Iris pigment epithelial cell (primary cell): Measurements from ENCODE around the gene MDGA2.

Source experiments
- DNase-seq: peaks from one replicate; pipeline ENCODE4 v3.0.0-alpha.2; 2011; ENCODE audit warnings: low read depth

Gene MDGA2

DNA sequence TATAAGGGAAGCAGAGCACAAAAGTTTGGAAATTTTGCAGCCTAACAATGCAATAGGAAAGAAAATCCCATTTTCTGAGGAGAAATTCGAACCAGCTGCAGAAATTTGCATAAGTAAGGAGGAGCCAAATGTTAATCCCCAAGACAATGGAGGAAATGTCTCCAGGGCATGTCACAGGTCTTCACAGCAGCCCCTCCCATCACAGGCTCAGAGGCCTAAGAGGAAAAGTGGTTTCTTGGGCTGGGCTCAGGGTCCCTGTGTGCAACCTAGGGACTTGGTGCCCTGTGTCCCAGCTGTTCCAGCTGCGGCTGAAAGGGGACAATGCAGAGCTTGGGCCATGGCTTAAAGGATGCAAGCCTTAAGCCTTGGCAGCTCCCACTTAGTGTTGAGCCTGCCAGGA, 190.0 kb downstream of the MDGA2 start:
- DNase-seq: no peak

DNA sequence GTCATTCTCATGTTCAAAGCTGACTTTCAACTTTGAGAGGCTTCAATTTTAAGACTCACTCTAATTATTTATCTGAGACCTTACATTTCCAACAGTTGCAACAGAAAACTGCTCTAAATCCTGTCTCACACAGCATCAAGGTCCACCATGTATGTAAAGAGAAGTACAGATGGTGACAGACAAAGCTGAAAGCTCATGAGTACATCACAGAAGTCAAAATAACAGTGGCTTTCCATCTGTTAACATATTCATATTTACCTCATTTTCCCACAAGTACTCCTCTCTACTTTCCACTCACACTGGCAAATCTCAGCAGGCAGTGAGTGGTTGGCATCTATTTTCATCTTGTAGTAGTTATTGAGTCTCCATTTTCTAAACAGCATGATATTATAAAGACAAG, 192.0 kb downstream of the MDGA2 start:
- DNase-seq: no peak

DNA sequence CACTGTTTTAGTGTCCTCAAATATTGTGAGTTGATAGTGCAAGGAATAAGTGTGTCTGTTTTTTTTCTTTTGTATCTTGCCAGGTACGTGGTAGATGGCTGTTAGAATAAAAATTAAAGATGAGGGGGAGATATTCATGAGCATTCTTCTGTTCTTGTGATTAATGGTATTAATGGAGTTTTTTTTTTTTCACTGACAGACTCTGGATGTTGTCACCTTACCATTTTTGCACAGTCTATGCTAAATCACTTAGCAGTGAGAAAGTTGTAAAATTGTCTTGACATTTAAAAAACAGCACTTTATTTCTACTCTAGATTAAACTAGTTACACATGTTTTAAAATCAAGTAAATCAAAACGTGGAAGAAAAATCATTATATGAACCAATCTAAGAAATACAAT, 204.3 kb downstream of the MDGA2 start:
- DNase-seq: no peak

DNA sequence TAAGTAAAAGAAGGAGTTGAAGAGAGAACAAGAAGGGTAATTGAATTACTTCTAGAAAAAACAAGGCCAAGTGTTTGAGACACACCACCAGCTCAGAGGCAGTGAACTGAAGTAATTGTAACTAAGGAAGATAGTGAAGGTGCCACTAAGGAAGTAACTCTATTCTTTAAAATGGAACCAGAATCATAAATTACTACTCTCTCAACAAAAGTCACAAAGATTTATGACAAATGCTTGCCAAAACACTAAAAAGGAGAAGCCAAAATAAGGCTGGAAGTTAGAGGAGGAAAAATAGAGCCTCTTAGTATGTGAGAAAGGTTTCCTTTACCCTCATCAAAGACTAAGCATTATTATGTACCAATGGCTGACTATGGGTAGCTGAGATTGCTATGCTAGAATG, 208.5 kb downstream of the MDGA2 start:
- no peak for DNase-seq

DNA sequence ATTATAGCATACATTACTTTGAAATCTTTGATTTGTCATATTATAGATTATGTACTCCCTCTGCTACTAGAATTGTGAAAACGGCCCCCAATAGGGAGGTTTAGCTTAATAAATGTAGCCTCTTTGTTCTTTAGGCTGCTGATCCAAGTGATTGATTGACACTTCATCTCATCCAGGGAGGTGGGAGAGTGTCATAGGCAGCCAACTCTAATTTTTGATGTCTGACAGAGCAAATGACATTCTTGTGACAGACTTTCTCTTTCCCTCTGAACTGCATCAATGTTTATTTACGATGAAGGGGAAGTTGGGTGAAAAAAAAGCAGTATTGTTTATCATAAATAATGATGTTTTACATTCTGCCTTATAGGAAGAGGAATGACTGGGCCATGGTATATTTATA, 221.4 kb downstream of the MDGA2 start:
- no peak for DNase-seq

DNA sequence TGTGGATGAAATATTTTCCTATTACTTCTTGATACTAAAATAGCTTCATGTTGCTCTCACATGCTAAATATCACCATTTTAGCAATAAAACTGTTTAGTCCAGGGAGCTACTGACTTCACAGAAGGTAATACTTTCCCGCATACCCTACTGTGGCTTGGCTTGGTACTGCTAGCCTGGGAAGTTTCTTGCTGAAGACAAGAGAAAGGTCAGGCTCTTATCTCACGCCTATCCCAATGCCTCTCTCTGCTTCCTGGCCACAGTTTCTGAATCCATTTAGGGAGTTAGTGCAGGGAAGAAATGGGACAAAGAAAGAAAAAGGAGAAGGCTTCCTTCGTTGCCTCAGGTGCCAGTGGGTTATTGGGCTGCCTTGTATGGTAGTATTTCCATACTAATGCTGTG, 228.3 kb downstream of the MDGA2 start:
- DNase-seq: no peak

DNA sequence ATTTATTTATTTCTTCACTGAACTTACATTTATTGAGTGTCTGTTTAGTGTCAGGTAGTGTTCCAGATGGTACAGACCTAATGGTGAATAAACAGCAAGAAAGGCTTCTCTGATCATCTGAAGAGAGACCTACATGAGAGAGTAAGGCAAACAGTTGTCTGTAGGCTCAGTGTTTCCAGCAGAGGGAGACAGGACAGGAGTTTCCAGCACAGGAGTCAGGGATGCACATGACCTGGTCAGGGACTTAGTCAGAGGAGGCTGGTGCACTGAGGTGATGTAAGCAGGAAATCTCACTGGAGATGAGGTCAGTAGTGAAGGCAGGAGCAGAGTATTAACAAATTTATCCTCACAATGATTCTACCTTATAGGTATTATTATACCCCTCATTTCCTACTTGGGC, 233.2 kb downstream of the MDGA2 start:
- DNase-seq: peak; percentile 55

DNA sequence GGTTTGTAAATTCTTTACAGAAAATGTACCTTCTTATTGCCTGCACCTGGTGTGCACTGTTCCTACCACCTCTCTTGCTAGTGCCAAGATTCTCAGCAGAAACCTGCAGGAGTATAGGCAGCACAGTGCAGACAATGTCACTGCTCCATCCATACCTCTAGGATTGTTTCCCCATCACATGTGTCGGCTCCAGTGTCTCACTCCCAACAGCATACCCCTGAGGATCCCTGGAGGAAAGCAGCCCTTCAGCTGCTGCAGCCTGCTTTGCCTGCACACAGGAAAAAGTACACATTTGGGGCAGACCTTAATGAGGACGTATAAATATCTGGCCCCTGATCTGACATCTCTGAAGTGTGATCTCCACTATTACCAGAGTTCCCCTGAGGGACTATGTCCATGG, 235.5 kb downstream of the MDGA2 start:
- no peak for DNase-seq

DNA sequence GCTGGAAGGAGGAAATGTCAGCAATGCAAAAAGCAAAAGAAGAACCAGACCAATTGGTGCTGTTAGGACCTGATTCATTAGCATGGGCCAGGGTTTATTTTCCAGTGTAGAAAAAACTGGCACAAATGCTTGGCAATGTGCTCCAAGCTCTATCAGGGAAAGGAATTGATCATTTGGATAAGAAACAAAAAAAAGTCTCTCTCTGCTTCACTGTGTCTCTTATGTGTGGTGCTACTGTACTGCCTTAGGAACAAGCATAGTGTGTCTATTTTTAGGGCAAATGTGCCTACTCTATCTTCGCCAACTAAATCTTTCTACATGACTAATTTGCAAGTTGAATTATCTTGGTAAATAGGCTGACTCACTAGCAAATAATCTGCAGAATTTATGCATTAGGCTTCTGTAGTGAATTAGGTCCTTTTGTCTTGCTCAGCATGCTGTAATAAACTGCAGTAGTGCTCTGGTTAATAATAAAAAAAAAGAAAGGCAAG, 236.7 kb downstream of the MDGA2 start:
- DNase-seq: peak; percentile 31

DNA sequence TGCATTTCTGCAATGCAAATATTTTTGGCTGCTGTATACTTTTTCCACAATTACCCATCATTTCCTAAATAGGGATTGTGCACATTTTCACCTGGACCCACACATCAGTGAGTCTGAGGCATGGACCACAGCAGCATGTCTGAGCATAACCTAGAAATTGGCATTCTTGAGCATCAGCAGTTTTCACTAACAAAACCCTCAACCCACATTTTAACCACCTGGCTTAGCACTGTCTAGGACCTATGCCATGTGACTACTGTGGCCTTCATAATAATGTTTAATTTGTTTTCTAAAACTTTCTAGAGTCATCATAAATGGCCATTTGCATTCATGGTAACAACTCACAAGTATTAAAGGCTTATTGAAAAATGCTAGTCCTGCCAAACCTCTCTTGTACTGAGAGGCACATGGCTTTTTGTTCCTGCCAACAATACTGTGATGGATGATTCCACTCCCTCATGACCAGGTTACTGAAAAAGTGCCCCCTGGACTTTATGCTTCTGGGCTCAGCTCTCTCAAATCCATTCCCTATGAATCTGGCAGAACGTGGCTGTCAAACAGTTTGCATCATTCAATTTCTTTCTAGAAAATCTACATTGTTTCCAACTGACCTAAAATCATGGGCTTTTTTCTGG, 240.0 kb downstream of the MDGA2 start:
- DNase-seq: no peak

DNA sequence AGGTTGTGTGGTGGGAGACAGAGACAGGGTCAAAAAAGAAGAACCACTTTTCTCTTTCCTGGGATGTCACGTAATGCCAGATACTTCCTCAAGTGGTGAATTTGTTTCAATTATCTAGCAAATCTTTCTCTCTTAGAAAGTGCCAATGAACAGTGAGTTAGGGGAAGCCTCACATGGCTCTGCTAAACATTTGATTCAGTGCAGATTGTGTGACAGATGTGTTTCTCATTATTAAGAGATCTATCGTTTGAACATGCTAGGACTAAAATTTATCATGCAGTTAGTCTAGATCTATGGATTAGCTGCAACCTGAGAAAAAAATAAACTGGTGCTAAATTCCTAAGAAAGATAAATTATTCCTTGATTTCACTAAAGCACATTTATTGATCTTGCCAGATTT, 247.8 kb downstream of the MDGA2 start:
- no peak for DNase-seq

DNA sequence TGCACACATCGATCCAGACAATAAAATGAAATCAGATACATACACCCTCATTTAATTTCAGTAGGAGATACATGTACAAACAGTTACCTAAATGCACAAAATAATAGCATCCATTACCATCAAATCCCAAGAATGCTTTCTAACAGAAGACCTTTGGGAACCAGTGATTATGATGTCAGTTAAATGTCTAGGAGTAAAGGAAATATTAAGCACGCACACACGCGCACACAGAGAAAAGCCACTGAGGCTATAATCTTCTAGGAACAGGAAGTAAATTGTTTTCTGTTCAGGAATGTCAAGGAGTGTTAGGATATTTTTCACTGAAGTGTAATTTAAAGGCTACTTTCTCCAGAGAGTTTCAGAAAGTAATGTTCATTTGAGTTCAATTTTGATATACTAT, 250.1 kb downstream of the MDGA2 start:
- DNase-seq: no peak

DNA sequence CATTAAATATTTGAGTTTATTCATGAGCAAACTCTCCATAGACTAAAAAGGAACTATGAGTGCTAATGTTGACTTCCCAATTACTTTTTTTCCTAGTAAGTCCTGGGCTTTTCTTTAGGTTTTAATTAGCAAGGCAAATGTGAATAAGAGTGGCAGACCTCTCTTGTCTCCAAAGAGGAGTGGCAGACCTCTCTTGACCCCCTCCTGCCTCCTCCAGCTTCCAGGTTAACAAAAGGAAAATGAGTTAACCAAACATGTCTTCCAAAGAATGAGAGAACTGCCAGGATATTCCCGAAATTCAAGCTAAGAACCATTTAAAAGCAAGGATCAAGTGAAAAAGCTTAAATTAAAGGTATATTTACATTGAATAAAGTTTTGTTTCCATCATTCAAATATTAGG, 253.2 kb downstream of the MDGA2 start:
- no peak for DNase-seq

DNA sequence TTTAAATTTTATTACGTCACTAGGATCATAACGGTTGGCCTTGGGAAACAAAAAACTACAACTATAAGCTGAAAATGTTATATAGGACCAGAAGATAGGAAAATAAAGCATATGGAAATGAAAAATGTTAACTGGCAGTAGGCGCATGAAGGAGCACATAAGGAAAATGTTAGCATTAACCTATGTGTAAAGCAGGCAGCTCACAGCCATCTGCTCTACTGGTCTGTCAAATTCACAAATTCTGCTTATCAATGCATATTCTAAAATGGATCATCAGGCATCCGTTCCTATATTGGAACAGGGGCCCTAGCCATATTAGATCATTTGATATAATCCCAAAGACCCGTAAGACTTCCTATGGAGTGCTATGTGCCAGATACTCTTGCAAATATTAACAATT, 263.9 kb downstream of the MDGA2 start:
- DNase-seq: no peak

DNA sequence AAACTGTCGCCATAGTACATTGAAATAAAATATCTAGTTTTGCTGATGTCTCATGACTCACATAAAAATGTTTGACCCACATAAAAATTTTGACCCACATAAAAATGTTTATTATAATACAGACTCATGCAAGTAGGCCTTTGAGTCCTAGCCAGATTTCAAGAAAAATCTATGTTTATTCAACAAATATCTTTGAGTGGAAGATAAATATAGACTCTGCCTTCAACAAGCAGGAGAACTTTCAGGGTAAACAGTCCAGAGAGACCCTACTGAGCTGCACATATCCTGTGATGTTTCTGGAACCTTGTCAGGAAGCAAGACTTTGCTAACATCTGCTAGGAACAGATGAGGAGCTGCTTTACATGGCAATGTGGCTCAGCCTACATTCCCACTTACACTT, 283.1 kb downstream of the MDGA2 start:
- DNase-seq: no peak

DNA sequence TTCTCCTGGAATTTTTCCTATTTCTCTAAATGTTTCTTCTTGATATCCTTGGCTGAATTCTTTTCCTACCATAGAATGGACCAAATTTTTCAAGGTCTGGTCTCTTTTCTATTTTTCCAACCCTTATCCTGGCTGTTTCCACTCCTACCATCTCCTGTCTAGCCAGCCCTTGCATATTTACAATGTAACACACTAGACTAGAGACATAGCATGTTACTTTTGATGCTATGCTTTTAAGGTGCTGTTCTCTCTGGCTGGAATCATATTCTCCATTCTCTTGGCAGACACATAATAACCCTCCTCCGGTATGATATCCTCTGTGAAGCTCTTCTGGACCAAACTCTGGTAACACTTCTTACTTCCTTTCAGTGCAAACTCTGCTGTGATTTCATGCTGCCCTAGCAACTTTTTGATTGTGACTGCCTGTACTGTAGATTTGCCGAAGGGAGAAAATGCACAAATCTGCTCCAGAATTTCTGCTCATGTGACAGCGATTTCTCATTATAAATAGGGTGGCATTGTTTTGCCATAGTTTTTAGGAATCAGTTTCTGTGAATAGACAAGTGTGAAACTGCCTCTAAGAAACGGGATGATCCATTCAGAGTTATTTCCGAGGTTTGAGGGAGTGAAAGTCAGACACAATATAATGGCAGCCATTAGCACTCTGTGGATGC, 284.4 kb downstream of the MDGA2 start:
- no peak for DNase-seq

DNA sequence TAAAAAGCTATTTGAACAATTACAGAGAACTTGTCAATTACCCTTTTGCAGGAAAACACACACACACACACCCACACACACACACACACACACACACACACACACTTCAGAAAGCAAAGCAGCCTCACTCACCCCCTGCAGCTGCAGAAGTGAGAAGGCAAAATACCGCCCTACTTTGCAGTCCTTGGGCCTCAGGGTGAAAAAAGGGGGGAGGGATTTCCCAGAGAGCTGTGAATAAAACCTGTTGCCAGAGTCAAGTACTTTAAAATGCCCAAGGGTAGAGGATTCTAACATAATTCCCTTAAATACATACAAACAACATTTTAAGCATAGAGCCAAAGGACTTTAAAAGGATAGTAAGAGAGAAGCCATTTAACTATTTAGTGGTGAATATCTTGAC, 285.9 kb downstream of the MDGA2 start:
- DNase-seq: no peak

DNA sequence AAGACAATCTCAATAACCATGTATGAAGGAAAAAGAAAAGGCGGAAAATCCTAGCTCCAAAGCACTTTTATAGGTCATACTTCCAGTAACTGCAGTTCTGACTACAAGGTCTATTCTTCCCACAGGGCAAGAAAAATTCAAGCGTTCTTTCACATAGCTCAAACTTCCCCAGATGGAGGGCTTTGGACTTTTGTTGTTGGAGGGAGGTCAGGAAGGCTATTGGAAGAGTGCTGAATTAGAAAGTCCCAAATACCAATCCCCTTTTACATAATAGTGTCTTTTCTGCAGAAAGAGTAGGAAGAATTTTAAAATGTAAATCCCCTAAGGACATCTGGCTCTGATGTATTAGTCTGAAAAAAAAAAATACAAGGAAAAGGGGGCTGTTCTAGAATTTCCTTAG, 309.4 kb downstream of the MDGA2 start:
- DNase-seq: no peak

DNA sequence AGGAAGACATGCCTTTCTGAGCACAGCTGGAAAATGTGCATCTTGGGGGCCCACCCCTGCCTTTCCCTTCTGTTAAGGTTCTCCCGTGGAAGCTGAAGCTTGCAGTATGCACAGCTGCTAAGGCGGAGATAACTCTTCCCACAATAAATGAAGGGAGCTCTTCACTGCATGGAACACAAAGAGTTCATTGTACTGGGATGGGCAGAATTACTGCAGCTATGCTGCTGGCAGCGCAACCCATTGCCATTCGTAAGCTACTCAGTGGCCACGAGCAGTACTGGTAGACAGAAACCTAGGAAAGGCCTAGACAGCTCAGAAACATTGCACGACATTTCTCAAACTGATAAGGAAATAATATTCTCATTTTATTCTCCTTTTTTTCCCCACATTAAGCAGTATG, 310.2 kb downstream of the MDGA2 start:
- DNase-seq: no peak

DNA sequence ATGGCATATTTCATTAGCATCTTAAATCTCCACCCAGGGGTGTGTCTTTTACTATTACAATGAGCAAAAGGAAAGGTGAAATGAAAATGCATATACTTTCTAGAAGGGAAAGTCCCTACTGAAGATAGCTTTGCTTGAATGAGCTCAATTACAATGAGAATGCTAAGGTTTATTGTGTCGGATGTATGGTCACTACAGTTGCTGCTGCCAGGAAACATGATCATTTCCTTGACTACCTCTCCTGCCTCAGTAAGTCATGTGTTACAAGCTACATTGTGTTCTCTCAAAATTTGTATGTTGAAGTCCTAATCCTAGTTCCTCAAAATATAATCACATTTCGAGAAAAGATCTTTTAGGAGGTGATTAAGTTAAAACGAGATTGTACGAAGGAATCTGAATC, 322.2 kb downstream of the MDGA2 start:
- DNase-seq: no peak

DNA sequence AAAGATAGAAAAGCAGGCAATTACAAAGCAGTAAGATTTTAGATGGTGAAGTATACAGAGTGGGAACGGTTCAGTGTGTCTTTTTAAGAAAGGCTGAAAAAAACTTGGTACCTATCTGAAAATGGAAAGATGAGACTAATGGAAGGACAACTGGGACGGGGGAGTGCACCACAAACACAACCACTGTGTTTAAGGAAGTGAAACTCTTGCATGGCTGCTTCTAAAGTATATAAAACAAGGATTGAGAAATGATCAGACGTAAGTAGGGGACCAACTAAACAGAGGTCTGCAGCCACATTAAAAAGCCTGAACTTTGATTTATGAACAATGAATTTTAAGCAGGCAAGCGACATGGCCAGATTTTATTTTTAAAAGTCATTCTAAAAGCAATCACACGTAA, 328.6 kb downstream of the MDGA2 start:
- no peak for DNase-seq

DNA sequence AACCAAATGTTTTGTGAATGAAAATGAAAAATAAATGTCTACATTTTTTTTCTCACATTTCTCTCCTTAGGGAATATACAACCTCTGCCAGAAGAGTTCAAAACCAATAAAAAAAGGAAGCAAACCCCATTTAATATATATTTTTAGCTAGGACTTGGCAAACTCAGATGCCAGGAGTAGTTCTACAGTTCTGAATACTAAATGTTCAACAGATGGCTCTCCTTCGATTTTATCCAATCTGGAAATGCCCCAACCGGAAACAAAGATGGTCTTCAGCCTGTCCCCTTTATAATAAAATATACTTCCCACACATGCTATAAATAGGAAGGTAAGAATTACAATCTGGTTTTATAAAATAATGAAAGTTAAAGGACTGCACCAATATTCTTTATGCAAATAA, 330.4 kb downstream of the MDGA2 start:
- no peak for DNase-seq

DNA sequence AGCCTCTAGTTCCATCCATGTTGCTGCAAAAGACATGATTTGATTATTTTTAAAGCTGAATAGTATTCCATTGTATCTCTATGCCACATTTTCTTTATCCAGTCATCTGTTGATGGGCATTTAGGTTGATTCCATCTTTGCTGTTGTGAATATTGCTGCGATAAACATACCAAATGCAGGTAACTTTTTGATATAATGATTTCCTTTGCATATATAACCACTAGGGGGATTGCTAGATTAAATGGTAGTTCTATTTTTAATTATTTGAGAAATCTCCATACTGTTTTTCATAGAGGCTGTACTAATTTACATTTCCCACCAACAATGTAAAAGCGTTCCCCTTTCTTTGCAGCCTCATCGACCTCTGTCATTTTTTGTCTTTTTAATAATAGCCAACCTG, 342.5 kb downstream of the MDGA2 start:
- DNase-seq: no peak

DNA sequence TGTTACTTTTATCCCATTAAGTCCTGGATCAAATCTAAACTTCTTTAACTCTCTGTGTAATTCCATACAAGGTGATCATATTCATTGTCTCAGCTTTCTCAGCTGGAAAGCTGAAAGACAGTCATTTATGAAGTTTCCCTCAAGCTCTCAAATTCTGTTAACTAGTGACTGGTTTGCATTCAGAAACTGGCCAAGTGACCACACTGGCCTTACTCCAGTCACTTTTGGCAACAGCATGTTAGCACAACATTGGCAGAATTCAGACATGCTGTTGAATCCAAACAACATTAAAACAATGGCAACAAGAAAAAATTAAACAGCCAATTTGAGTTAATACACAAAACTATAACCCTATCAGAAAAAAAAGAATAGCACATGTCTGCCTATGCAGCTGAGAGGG, 343.3 kb downstream of the MDGA2 start:
- no peak for DNase-seq
